ENCODE data around the gene STPG1.

Gene STPG1

GRCh38 chr1:24366707-24367106 lies 46.9 kb downstream of the STPG1 start:
- DNase-seq, result no peak

- no peak for DNase-seq
Observed at GRCh38 chr1:24364975-24365678, 48.5 kb downstream of the STPG1 start.

- DNase-seq, result no peak
Observed at GRCh38 chr1:24364605-24364974, 49.0 kb downstream of the STPG1 start.

GRCh38 chr1:24363994-24364393 lies 49.6 kb downstream of the STPG1 start:
- DNase-seq, result no peak

GRCh38 chr1:24362982-24363614 lies 50.5 kb downstream of the STPG1 start:
- no peak for DNase-seq

GRCh38 chr1:24362396-24362795 lies 51.2 kb downstream of the STPG1 start:
- no peak for DNase-seq

GRCh38 chr1:24361811-24362210 lies 51.8 kb downstream of the STPG1 start:
- DNase-seq, result no peak

GRCh38 chr1:24360681-24361080 lies 52.9 kb downstream of the STPG1 start:
- no peak for DNase-seq

GRCh38 chr1:24357038-24357437 lies 56.5 kb downstream of the STPG1 start:
- DNase-seq, result no peak

- no peak for DNase-seq
Observed at GRCh38 chr1:24355466-24355865, 58.1 kb downstream of the STPG1 start.

GRCh38 chr1:24353292-24353891 lies 60.2 kb downstream of the STPG1 start:
- no peak for DNase-seq

GRCh38 chr1:24351918-24352627 lies 61.5 kb downstream of the STPG1 start:
- DNase-seq, result no peak

GRCh38 chr1:24351247-24351646 lies 62.3 kb downstream of the STPG1 start:
- no peak for DNase-seq

GRCh38 chr1:24349891-24350290 lies 63.7 kb downstream of the STPG1 start:
- no peak for DNase-seq

GRCh38 chr1:24348196-24348595 lies 65.4 kb downstream of the STPG1 start:
- DNase-seq, result no peak

- no peak for DNase-seq
Observed at GRCh38 chr1:24347159-24347934, 66.2 kb downstream of the STPG1 start.

GRCh38 chr1:24345334-24345733 lies 68.2 kb downstream of the STPG1 start:
- no peak for DNase-seq

- DNase-seq, result no peak
Observed at GRCh38 chr1:24344090-24344742, 69.4 kb downstream of the STPG1 start.

GRCh38 chr1:24343412-24344089 lies 70.0 kb downstream of the STPG1 start:
- no peak for DNase-seq

GRCh38 chr1:24341260-24341659 lies 72.3 kb downstream of the STPG1 start:
- DNase-seq, result no peak

GRCh38 chr1:24340770-24341169 lies 72.8 kb downstream of the STPG1 start:
- no peak for DNase-seq

GRCh38 chr1:24339996-24340395 lies 73.6 kb downstream of the STPG1 start:
- no peak for DNase-seq

All from activated CD8-positive, alpha-beta memory T cell treated with anti-CD3 and anti-CD28 coated beads, Interleukin-2, amount 50 U/mL, for 4 hours (primary cell).